Astrocyte (in vitro differentiated cells and primary cell): ENCODE measurements around the gene AIDA. TPM values are rescaled to one million over a fixed set of nuclear protein-coding genes. Genes with fewer than 3 reads are reported as not detected.

Experiments
- DNase-seq: peaks from one replicate; pipeline ENCODE4 v3.0.0-alpha.2; 2010; ENCODE audit warnings: low read depth
- FAIRE-seq: peaks from 2 replicates; lab custom pipeline; 2011; peaks lifted over from hg19 to GRCh38; lab: Jason Lieb, UNC
- H2AFZ ChIP-seq: 2 replicates; pipeline ENCODE4 v1.6.0; 2012; ENCODE audit warnings: low read depth, low read length, inconsistent platforms
- H3K27ac ChIP-seq: 2 replicates; pipeline ENCODE4 v1.5.1; 2011; ENCODE audit warnings: low read depth, low read length, inconsistent platforms
- H3K27me3 ChIP-seq: 2 replicates; pipeline ENCODE4 v1.6.0; 2011; ENCODE audit warnings: low read length, inconsistent platforms; ENCODE audit not compliant: insufficient read depth
- H3K36me3 ChIP-seq: 2 replicates; pipeline ENCODE4 v1.5.1; 2011; ENCODE audit warnings: low read length, inconsistent platforms; ENCODE audit not compliant: insufficient read depth
- H3K4me1 ChIP-seq: 2 replicates; pipeline ENCODE4 v1.5.1; 2011; ENCODE audit warnings: low read length, inconsistent platforms; ENCODE audit not compliant: insufficient read depth
- H3K4me2 ChIP-seq: 2 replicates; pipeline ENCODE4 v1.6.0; 2012; ENCODE audit warnings: low read length, inconsistent platforms
- H3K4me3 ChIP-seq: 2 replicates; pipeline ENCODE4 v1.5.1; 2011; ENCODE audit warnings: low read depth, mild to moderate bottlenecking, low read length, inconsistent platforms; ENCODE audit not compliant: insufficient read depth
- H3K79me2 ChIP-seq: 2 replicates; pipeline ENCODE4 v1.6.0; 2012; ENCODE audit warnings: mild to moderate bottlenecking, low read length, inconsistent platforms; ENCODE audit not compliant: insufficient read depth
- H3K9ac ChIP-seq: 2 replicates; pipeline ENCODE4 v1.6.0; 2012; ENCODE audit warnings: mild to moderate bottlenecking, low read length, inconsistent platforms
- H3K9me3 ChIP-seq: 2 replicates; pipeline ENCODE4 v1.5.1; 2012; ENCODE audit warnings: low read depth, mild to moderate bottlenecking, low read length, inconsistent platforms; ENCODE audit not compliant: insufficient read depth
- H4K20me1 ChIP-seq: 2 replicates; pipeline ENCODE4 v1.6.0; 2012; ENCODE audit warnings: low read length, inconsistent platforms; ENCODE audit not compliant: insufficient read depth
- H3K27ac Mint-ChIP-seq: one replicate; pipeline ENCODE4 v1.8.0; 2021; ENCODE audit warnings: mild to moderate bottlenecking, mixed read lengths; ENCODE audit not compliant: unreplicated experiment
- H3K27me3 Mint-ChIP-seq: one replicate; pipeline ENCODE4 v1.8.0; 2021; ENCODE audit warnings: low read depth, mixed read lengths; ENCODE audit not compliant: unreplicated experiment
- H3K36me3 Mint-ChIP-seq: one replicate; pipeline ENCODE4 v1.8.0; 2021; ENCODE audit warnings: low read depth, mixed read lengths; ENCODE audit not compliant: unreplicated experiment
- H3K4me1 Mint-ChIP-seq: one replicate; pipeline ENCODE4 v1.8.0; 2021; ENCODE audit warnings: low read depth, mixed read lengths; ENCODE audit not compliant: unreplicated experiment
- H3K4me3 Mint-ChIP-seq: one replicate; pipeline ENCODE4 v1.8.0; 2021; ENCODE audit warnings: mild to moderate bottlenecking, moderate library complexity, mixed read lengths; ENCODE audit not compliant: unreplicated experiment
- H3K9me3 Mint-ChIP-seq: one replicate; pipeline ENCODE4 v1.8.0; 2021; ENCODE audit warnings: mild to moderate bottlenecking, mixed read lengths; ENCODE audit not compliant: unreplicated experiment
- CTCF ChIP-seq: IDR thresholded peaks from 2 replicates; pipeline ENCODE4 v1.5.1; 2011; ENCODE audit warnings: low read depth, mild to moderate bottlenecking, inconsistent platforms, low read length, moderate library complexity; ENCODE audit not compliant: insufficient read depth
- EZH2 ChIP-seq: IDR thresholded peaks from 2 replicates; pipeline ENCODE4 v1.6.1; 2012; ENCODE audit warnings: mild to moderate bottlenecking, low read length, inconsistent platforms; ENCODE audit not compliant: insufficient read depth
- total RNA-seq: library from RNA; stranded (reverse); gene quantifications from 2 replicates; pipeline ENCODE4 v1.2.1, GENCODE V29; 2021

The AIDA gene
- total RNA-seq, 1 donor from 2014 or later: 86.2 TPM

GRCh38 chr1:222696741-222697140 is 15.6 kb downstream of the AIDA start:
- FAIRE-seq: no peak
- Mint-ChIP-seq H3K36me3 (peaks cover 8% of the 10 kb centered on the region), H3K27ac (no peak overlapping the region), H3K4me1 (no peaks in the 10 kb centered on the region), H3K27me3 (no peaks in the 10 kb centered on the region), H3K4me3 (no peak overlapping the region), H3K9me3 (no peaks in the 10 kb centered on the region)
- Histone ChIP-seq H3K9me3 (no peaks in the 10 kb centered on the region), H3K4me1 (no peaks in the 10 kb centered on the region), H3K9ac (no peak overlapping the region), H3K36me3 (peaks cover 12% of the 10 kb centered on the region), H3K79me2 (peaks cover 45% of the 10 kb centered on the region), H2AFZ (no peak overlapping the region), H3K27me3 (no peaks in the 10 kb centered on the region), H4K20me1 (peaks cover 7% of the 10 kb centered on the region), H3K4me2 (no peak overlapping the region), H3K4me3 (no peak overlapping the region), H3K27ac (no peak overlapping the region)
- no peak for DNase-seq
- TF ChIP-seq CTCF (no peak), EZH2 (no peak)

GRCh38 chr1:222694927-222695326 is 17.4 kb downstream of the AIDA start:
- Mint-ChIP-seq H3K27ac (no peak overlapping the region), H3K4me1 (no peaks in the 10 kb centered on the region), H3K4me3 (no peak overlapping the region), H3K27me3 (no peaks in the 10 kb centered on the region), H3K36me3 (peaks cover 5% of the 10 kb centered on the region), H3K9me3 (no peaks in the 10 kb centered on the region)
- Histone ChIP-seq H3K36me3 (peaks cover 14% of the 10 kb centered on the region), H3K27ac (no peak overlapping the region), H3K27me3 (no peaks in the 10 kb centered on the region), H2AFZ (no peak overlapping the region), H3K9me3 (no peaks in the 10 kb centered on the region), H4K20me1 (peaks cover 7% of the 10 kb centered on the region), H3K9ac (no peak overlapping the region), H3K4me1 (no peaks in the 10 kb centered on the region), H3K79me2 (peaks cover 43% of the 10 kb centered on the region), H3K4me3 (no peak overlapping the region), H3K4me2 (no peak overlapping the region)
- FAIRE-seq (no peak), DNase-seq (no peak)
- no peak for TF ChIP-seq EZH2
- no peak for TF ChIP-seq CTCF

GRCh38 chr1:222691016-222691415 is 21.3 kb downstream of the AIDA start:
- H3K4me3 Mint-ChIP-seq: no peak overlapping the region
- TF ChIP-seq CTCF (no peak), EZH2 (no peak)
- Histone ChIP-seq H3K27me3 (no peaks in the 10 kb centered on the region), H3K4me2 (no peak overlapping the region), H4K20me1 (peaks cover 7% of the 10 kb centered on the region), H3K9me3 (no peaks in the 10 kb centered on the region), H3K79me2 (peaks cover 16% of the 10 kb centered on the region), H3K36me3 (peaks cover 22% of the 10 kb centered on the region), H3K27ac (no peak overlapping the region), H3K4me3 (no peak overlapping the region), H2AFZ (no peak overlapping the region), H3K9ac (no peak overlapping the region), H3K4me1 (no peaks in the 10 kb centered on the region)
- no peaks in the 10 kb centered on the region for H3K27me3 Mint-ChIP-seq
- H3K36me3 Mint-ChIP-seq: peaks cover 6% of the 10 kb centered on the region
- H3K27ac Mint-ChIP-seq: no peak overlapping the region
- FAIRE-seq: peak; percentile 29
- no peaks in the 10 kb centered on the region for H3K9me3 Mint-ChIP-seq
- no peaks in the 10 kb centered on the region for H3K4me1 Mint-ChIP-seq
- no peak for DNase-seq
